Measurements from ENCODE around the gene ASCL2. TPM values are rescaled to one million over a fixed set of nuclear protein-coding genes. Genes with fewer than 3 reads are reported as not detected.
A peak's percentile ranks its signal among the peaks of the same experiment; 100 is the strongest.
"Not testable (repeated sequence)": the region's sequence is repeated elsewhere in the genome, so short reads cannot be mapped to it uniquely, and the experiment has no call there.

Gene ASCL2
- total and polyA plus RNA-seq, 3 experiments from 2014 or later, result 0.22 to 8.9 (median 0.55) TPM

GRCh38 chr11:2240834-2241233, 29.6 kb downstream of the ASCL2 start:
- Histone ChIP-seq H3K27ac (ENCODE audit: low read depth, low read length) (no peak overlapping the region), H3K4me1 (ENCODE audit: insufficient read depth, low read length) (no peaks in the 10 kb centered on the region)

GRCh38 chr11:2237457-2238238, 32.7 kb downstream of the ASCL2 start:
- H3K4me1 ChIP-seq (ENCODE audit: insufficient read depth, low read length), result no peaks in the 10 kb centered on the region
- no peaks in the 10 kb centered on the region for H3K27me3 ChIP-seq (ENCODE audit: insufficient read depth, low read length, poor library complexity, severe bottlenecking)
- H3K27me3 Mint-ChIP-seq, result peaks cover 7 to 8% of the 10 kb centered on the region in 2 donors
- no peak overlapping the region for H3K4me3 Mint-ChIP-seq
- H3K9me3 Mint-ChIP-seq, result peaks cover 0 to 12% (median 8%) of the 10 kb centered on the region in 5 donors
- CTCF ChIA-PET, result no interaction called here
- no peak overlapping the region for H3K4me3 ChIP-seq (ENCODE audit: low read length)
- H3K36me3 Mint-ChIP-seq, result peaks cover 0 to 16% (median 2%) of the 10 kb centered on the region in 3 donors
- H3K27ac ChIP-seq (ENCODE audit: low read depth, low read length), result no peak overlapping the region
- H3K4me1 Mint-ChIP-seq, result no peaks in the 10 kb centered on the region
- no peak for DNase-seq
- H3K9me3 ChIP-seq (ENCODE audit: low read length), result no peaks in the 10 kb centered on the region
- H3K27ac Mint-ChIP-seq, result peak overlapping the region in 1 of 8 donors; percentile 38
- no peaks in the 10 kb centered on the region for H3K36me3 ChIP-seq (ENCODE audit: insufficient read depth, low read length)
- POLR2A ChIA-PET, result no interaction called here

More at GRCh38 chr11:2240834-2241233, 29.6 kb downstream of the ASCL2 start:
- Histone ChIP-seq H3K27me3 (ENCODE audit: insufficient read depth, low read length, poor library complexity, severe bottlenecking) (no peaks in the 10 kb centered on the region), H3K4me3 (ENCODE audit: low read length) (no peak overlapping the region), H3K36me3 (ENCODE audit: insufficient read depth, low read length) (no peaks in the 10 kb centered on the region), H3K9me3 (ENCODE audit: low read length) (no peaks in the 10 kb centered on the region)
- ChIA-PET POLR2A (no interaction called here), CTCF (no interaction called here)
- H3K27ac Mint-ChIP-seq, result no peak overlapping the region
- peaks cover 0 to 15% (median 11%) of the 10 kb centered on the region in 5 donors for H3K9me3 Mint-ChIP-seq
- peaks cover 0 to 20% (median 2%) of the 10 kb centered on the region in 3 donors for H3K36me3 Mint-ChIP-seq
- no peaks in the 10 kb centered on the region for H3K4me1 Mint-ChIP-seq
- H3K27me3 Mint-ChIP-seq, result peaks cover 1 to 6% of the 10 kb centered on the region in 2 donors
- H3K4me3 Mint-ChIP-seq, result no peak overlapping the region
- DNase-seq, result no peak

GRCh38 chr11:2236381-2237134, 33.8 kb downstream of the ASCL2 start:
- H3K27ac ChIP-seq (ENCODE audit: low read depth, low read length); H3K36me3 ChIP-seq (ENCODE audit: insufficient read depth, low read length); DNase-seq; H3K9me3 Mint-ChIP-seq; H3K9me3 ChIP-seq (ENCODE audit: low read length); H3K4me1 Mint-ChIP-seq; POLR2A ChIA-PET; H3K4me3 ChIP-seq (ENCODE audit: low read length); H3K27ac Mint-ChIP-seq; CTCF ChIA-PET; H3K4me1 ChIP-seq (ENCODE audit: insufficient read depth, low read length); H3K27me3 ChIP-seq (ENCODE audit: insufficient read depth, low read length, poor library complexity, severe bottlenecking); H3K4me3 Mint-ChIP-seq: not testable (repeated sequence)
- Mint-ChIP-seq H3K27me3 (peaks cover 8 to 11% of the 10 kb centered on the region in 2 donors), H3K36me3 (peaks cover 0 to 11% (median 2%) of the 10 kb centered on the region in 3 donors)

GRCh38 chr11:2235588-2236326, 34.6 kb downstream of the ASCL2 start:
- no peak for DNase-seq
- Histone ChIP-seq H3K36me3 (ENCODE audit: insufficient read depth, low read length) (no peaks in the 10 kb centered on the region), H3K27me3 (ENCODE audit: insufficient read depth, low read length, poor library complexity, severe bottlenecking) (no peaks in the 10 kb centered on the region), H3K9me3 (ENCODE audit: low read length) (no peaks in the 10 kb centered on the region), H3K27ac (ENCODE audit: low read depth, low read length) (no peak overlapping the region), H3K4me1 (ENCODE audit: insufficient read depth, low read length) (no peaks in the 10 kb centered on the region), H3K4me3 (ENCODE audit: low read length) (no peak overlapping the region)
- ChIA-PET POLR2A (no interaction called here), CTCF (interaction anchor here (0.9 kb wide), 1 partner anchor 184 kb away, joined by 3 read pairs; no protein-coding TSS in a partner anchor)
- peaks cover 0 to 16% (median 0%) of the 10 kb centered on the region in 3 donors for H3K36me3 Mint-ChIP-seq
- H3K27me3 Mint-ChIP-seq, result peaks cover 8 to 19% of the 10 kb centered on the region in 2 donors
- no peak overlapping the region for H3K27ac Mint-ChIP-seq
- H3K4me3 Mint-ChIP-seq, result no peak overlapping the region
- H3K9me3 Mint-ChIP-seq, result peaks cover under 1 to 11% (median 5%) of the 10 kb centered on the region in 5 donors
- H3K4me1 Mint-ChIP-seq, result no peaks in the 10 kb centered on the region

- Histone ChIP-seq H3K27ac (ENCODE audit: low read depth, low read length) (no peak overlapping the region), H3K36me3 (ENCODE audit: insufficient read depth, low read length) (no peaks in the 10 kb centered on the region), H3K4me1 (ENCODE audit: insufficient read depth, low read length) (no peaks in the 10 kb centered on the region), H3K27me3 (ENCODE audit: insufficient read depth, low read length, poor library complexity, severe bottlenecking) (no peaks in the 10 kb centered on the region), H3K9me3 (ENCODE audit: low read length) (no peaks in the 10 kb centered on the region), H3K4me3 (ENCODE audit: low read length) (no peak overlapping the region)
- Mint-ChIP-seq H3K4me3 (no peak overlapping the region), H3K27ac (no peak overlapping the region), H3K4me1 (no peaks in the 10 kb centered on the region), H3K27me3 (peaks cover 9 to 27% of the 10 kb centered on the region in 2 donors), H3K36me3 (peaks cover 0 to 18% (median 0%) of the 10 kb centered on the region in 3 donors), H3K9me3 (peaks cover 7 to 18% (median 12%) of the 10 kb centered on the region in 5 donors)
- POLR2A ChIA-PET, result no interaction called here
- CTCF ChIA-PET, result interaction anchor here (0.9 kb wide), 1 partner anchor 185 kb away, joined by 3 read pairs; no protein-coding TSS in a partner anchor
- no peak for DNase-seq
Measured at GRCh38 chr11:2234963-2235362, 35.4 kb downstream of the ASCL2 start.

GRCh38 chr11:2233693-2234455, 36.5 kb downstream of the ASCL2 start:
- Mint-ChIP-seq H3K9me3 (peaks cover 13 to 22% (median 20%) of the 10 kb centered on the region in 5 donors), H3K4me1 (no peaks in the 10 kb centered on the region), H3K27ac (no peak overlapping the region), H3K4me3 (no peak overlapping the region), H3K36me3 (peaks cover 0 to 13% (median 0%) of the 10 kb centered on the region in 3 donors), H3K27me3 (peaks cover 11 to 34% of the 10 kb centered on the region in 2 donors)
- no peaks in the 10 kb centered on the region for H3K4me1 ChIP-seq (ENCODE audit: insufficient read depth, low read length)
- H3K4me3 ChIP-seq (ENCODE audit: low read length), result no peak overlapping the region
- no peaks in the 10 kb centered on the region for H3K9me3 ChIP-seq (ENCODE audit: low read length)
- no peaks in the 10 kb centered on the region for H3K36me3 ChIP-seq (ENCODE audit: insufficient read depth, low read length)
- CTCF ChIA-PET, result no interaction called here
- no peak for DNase-seq
- no peak overlapping the region for H3K27ac ChIP-seq (ENCODE audit: low read depth, low read length)
- no peaks in the 10 kb centered on the region for H3K27me3 ChIP-seq (ENCODE audit: insufficient read depth, low read length, poor library complexity, severe bottlenecking)
- POLR2A ChIA-PET, result no interaction called here

- Mint-ChIP-seq H3K4me1 (no peaks in the 10 kb centered on the region), H3K36me3 (peaks cover 0 to 22% (median 0%) of the 10 kb centered on the region in 3 donors), H3K9me3 (peaks cover 16 to 23% (median 20%) of the 10 kb centered on the region in 5 donors), H3K27ac (no peak overlapping the region), H3K4me3 (no peak overlapping the region), H3K27me3 (peaks cover 11 to 44% of the 10 kb centered on the region in 2 donors)
- H3K4me1 ChIP-seq (ENCODE audit: insufficient read depth, low read length), result no peaks in the 10 kb centered on the region
- no peaks in the 10 kb centered on the region for H3K36me3 ChIP-seq (ENCODE audit: insufficient read depth, low read length)
- ChIA-PET POLR2A (no interaction called here), CTCF (no interaction called here)
- no peak overlapping the region for H3K4me3 ChIP-seq (ENCODE audit: low read length)
- DNase-seq, result no peak
- no peaks in the 10 kb centered on the region for H3K27me3 ChIP-seq (ENCODE audit: insufficient read depth, low read length, poor library complexity, severe bottlenecking)
- no peak overlapping the region for H3K27ac ChIP-seq (ENCODE audit: low read depth, low read length)
- H3K9me3 ChIP-seq (ENCODE audit: low read length), result no peaks in the 10 kb centered on the region
Measured at GRCh38 chr11:2229713-2230297, 40.6 kb downstream of the ASCL2 start.

All from CD8-positive, alpha-beta memory T cell (primary cell).